ENCODE results near the gene KRT10. TPM values are rescaled to one million over a fixed set of nuclear protein-coding genes. Genes with fewer than 3 reads are reported as not detected.
A peak's percentile ranks its signal among the peaks of the same experiment; 100 is the strongest.

Gene KRT10
- total and polyA plus RNA-seq, 9 of the 15 experiments (the other 6 are each of a cell fraction or from before 2014, with no cell fraction given) = 47.0 to 179 (median 76.2) TPM

- TF ChIP-seq BRF1 (IDR thresholded peaks at IDR 0.05; ENCODE audit: borderline replicate concordance, extremely low read depth, insufficient read length) = no peak
- peak; percentile 31; the same call in 1 of the 2 replicates for TF ChIP-seq ZNF316 (IDR thresholded peaks at IDR 0.05)
- no peak for TF ChIP-seq NR2C2 (CRISPR knock-in tag; IDR thresholded peaks at IDR 0.05)
- TF ChIP-seq NR2C2 (tag; IDR thresholded peaks at IDR 0.05) = 0 out of 2 replicates have a peak, but pooled peaks have one; percentile 34
- no peak for TF ChIP-seq MCM5 (IDR thresholded peaks at IDR 0.05; ENCODE audit: low read depth)
- TF ChIP-seq HDAC8 (tag; IDR thresholded peaks at IDR 0.05) = no peak
- no peak for TF ChIP-seq CREBBP (IDR thresholded peaks at IDR 0.05; ENCODE audit: low read depth, low read length)
- TF ChIP-seq CBFA2T3 (IDR thresholded peaks at IDR 0.05) = peak; percentile 78
- TF ChIP-seq PBX2 (CRISPR knock-in tag; IDR thresholded peaks at IDR 0.05; ENCODE audit: low read depth) = no peak
- TF ChIP-seq PBX2 (tag; conservative IDR thresholded peaks at IDR 0.05; ENCODE audit: low read depth) = peak; percentile 71
- TF ChIP-seq PRDM10 (IDR thresholded peaks at IDR 0.05; ENCODE audit: partially characterized antibody) = peak; percentile 86
- peak; percentile 96 for TF ChIP-seq FOXM1 (IDR thresholded peaks at IDR 0.05; ENCODE audit: low read depth)
- TF ChIP-seq FOXM1 (CRISPR knock-in tag; IDR thresholded peaks at IDR 0.05; ENCODE audit: low read depth) = no peak
- TF ChIP-seq ZNF551 (CRISPR knock-in tag; IDR thresholded peaks at IDR 0.05) = no peak
- TF ChIP-seq ZNF3 (CRISPR knock-in tag; IDR thresholded peaks at IDR 0.05) = no peak
- TF ChIP-seq DPF2 (IDR thresholded peaks at IDR 0.05) = peak; percentile 89
- TF ChIP-seq RBM25 (IDR thresholded peaks at IDR 0.05; ENCODE audit: low read depth, low read length, severe bottlenecking) = no peak
- peak; percentile 32 to 51; a peak in 2 of 4 replicates for TF ChIP-seq TRIM24 (IDR thresholded peaks at IDR 0.05)
- TF ChIP-seq ZNF639 (CRISPR knock-in tag; conservative IDR thresholded peaks at IDR 0.05 in 1 of 2, IDR thresholded peaks at IDR 0.05 in 1 of 2) = peak in 1 of 2 experiments; percentile 62; a peak in 1 of 4 replicates
- peak; percentile 56 for TF ChIP-seq CBFA2T2 (conservative IDR thresholded peaks at IDR 0.05)
- TF ChIP-seq ZNF175 (CRISPR knock-in tag; IDR thresholded peaks at IDR 0.05; ENCODE audit: low read depth) = no peak
- TF ChIP-seq BCL6 (CRISPR knock-in tag; IDR thresholded peaks at IDR 0.05) = no peak
- peak; percentile 50; the same call in 1 of the 2 replicates for TF ChIP-seq HDAC2 (IDR thresholded peaks at IDR 0.05)
Observed at GRCh38 chr17:40844671-40845107, 22.3 kb upstream of the KRT10 start (continued).
